IMR-90 (cell line): Measurements from ENCODE around the gene PNCK. TPM values are rescaled to one million over a fixed set of nuclear protein-coding genes. Genes with fewer than 3 reads are reported as not detected.

Experiments
- ATAC-seq: fragments of 200-7000 bp; cut with Tn5 transposase; 2 replicates; pipeline ENCODE4 v1.9.1; 2020; ENCODE audit warnings: low read depth, mild to moderate bottlenecking, moderate library complexity
- BruUV-seq: library from RNA; stranded (reverse); fragments of 400-500 nt; replicated peaks from 2 replicates; lab custom pipeline; 2021; lab: Mats Ljungman, UMichigan
- CTCF ChIA-PET: fragments of 300-600 bp; formaldehyde crosslinking; extraction: SDS; loops from one replicate; lab custom pipeline; 2021; ENCODE audit warnings: antibody characterized with exemption; lab: Yijun Ruan, JAX
- POLR2A ChIA-PET: fragments of 300-600 bp; sonication (Branson Sonifier 250); formaldehyde crosslinking; loops from one replicate; lab custom pipeline; 2022; ENCODE audit warnings: antibody characterized with exemption; ENCODE audit not compliant: unreplicated experiment; lab: Charles Lee
- DNase-seq: peaks from one replicate; pipeline ENCODE4 v3.0.0; 2013
- H2AFZ ChIP-seq: replicated peaks from 2 replicates; pipeline ENCODE3; 2013; ENCODE audit warnings: low read length, mild to moderate bottlenecking; ENCODE audit not compliant: poor library complexity
- H2AK5ac ChIP-seq: 2 replicates; pipeline ENCODE4 v1.6.1; 2013; ENCODE audit warnings: low read depth, low read length, inconsistent platforms
- H2AK9ac ChIP-seq: replicated peaks from 2 replicates; pipeline ENCODE3; 2013; ENCODE audit warnings: mild to moderate bottlenecking, low read depth, low read length, moderate library complexity; ENCODE audit not compliant: poor library complexity
- H2BK120ac ChIP-seq: 2 replicates; pipeline ENCODE4 v1.6.1; 2013; ENCODE audit warnings: low read depth, low read length, inconsistent platforms
- H2BK15ac ChIP-seq: 3 replicates; pipeline ENCODE4 v1.6.1; 2013; ENCODE audit warnings: low read depth, low read length, inconsistent platforms
- H2BK20ac ChIP-seq: 2 replicates; pipeline ENCODE4 v1.6.1; 2013; ENCODE audit warnings: low read depth, mild to moderate bottlenecking, inconsistent platforms, low read length, moderate library complexity
- H2BK5ac ChIP-seq: 2 replicates; pipeline ENCODE4 v1.6.1; 2013; ENCODE audit warnings: mild to moderate bottlenecking, low read depth, low read length, inconsistent platforms; ENCODE audit not compliant: poor library complexity, severe bottlenecking
- H3K14ac ChIP-seq: replicated peaks from 2 replicates; pipeline ENCODE4 v1.6.1; 2013; ENCODE audit warnings: low read depth, low read length, inconsistent platforms
- H3K18ac ChIP-seq: 2 replicates; pipeline ENCODE4 v1.6.1; 2013; ENCODE audit warnings: low read depth, low read length, control low read depth
- H3K23ac ChIP-seq: 2 replicates; pipeline ENCODE4 v1.6.1; 2013; ENCODE audit warnings: low read depth, low read length, inconsistent platforms
- H3K27ac ChIP-seq: 2 replicates; pipeline ENCODE4 v1.5.1; 2013; ENCODE audit warnings: mild to moderate bottlenecking, control low read depth, low read length; ENCODE audit not compliant: insufficient read depth
- H3K27me3 ChIP-seq: 2 replicates; pipeline ENCODE4 v1.6.1; 2013; ENCODE audit warnings: low read length; ENCODE audit not compliant: control insufficient read depth, insufficient read depth
- H3K36me3 ChIP-seq: 2 replicates; pipeline ENCODE4 v1.6.1; 2013; ENCODE audit warnings: low read length, mixed read lengths; ENCODE audit not compliant: control insufficient read depth, insufficient read depth
- H3K4ac ChIP-seq: 2 replicates; pipeline ENCODE4 v1.6.1; 2013; ENCODE audit warnings: low read depth, low read length, inconsistent platforms
- H3K4me1 ChIP-seq: 2 replicates; pipeline ENCODE4 v1.6.1; 2013; ENCODE audit warnings: low read length, mixed read lengths; ENCODE audit not compliant: control insufficient read depth, insufficient read depth
- H3K4me2 ChIP-seq: 2 replicates; pipeline ENCODE4 v1.6.1; 2013; ENCODE audit warnings: low read depth, mild to moderate bottlenecking, control low read depth, low read length, moderate library complexity
- H3K4me3 ChIP-seq: 2 replicates; pipeline ENCODE4 v1.5.1; 2013; ENCODE audit warnings: low read depth, mild to moderate bottlenecking, control low read depth, low read length, moderate library complexity; ENCODE audit not compliant: insufficient read depth
- H3K56ac ChIP-seq: 2 replicates; pipeline ENCODE4 v1.6.1; 2013; ENCODE audit warnings: low read length, inconsistent platforms; ENCODE audit not compliant: insufficient read depth; ENCODE audit errors: extremely low read depth
- H3K79me1 ChIP-seq, 2 experiments: 2 replicates each; pipeline ENCODE4 v1.6.1; 2013; ENCODE audit warnings: low read length in 2 of 2, inconsistent platforms in 1 of 2, low read depth in 1 of 2
- H3K9ac ChIP-seq: 2 replicates; pipeline ENCODE4 v1.6.1; 2013; ENCODE audit warnings: low read depth, low read length, control low read depth
- H3K9me1 ChIP-seq: 2 replicates; pipeline ENCODE4 v1.6.1; 2013; ENCODE audit warnings: low read length, inconsistent platforms; ENCODE audit not compliant: insufficient read depth
- H3K9me3 ChIP-seq: 2 replicates; pipeline ENCODE4 v1.6.1; 2013; ENCODE audit warnings: low read length; ENCODE audit not compliant: control insufficient read depth, insufficient read depth
- H4K20me1 ChIP-seq: 2 replicates; pipeline ENCODE4 v1.6.1; 2013; ENCODE audit warnings: low read length, inconsistent platforms; ENCODE audit not compliant: insufficient read depth
- H4K5ac ChIP-seq: 2 replicates; pipeline ENCODE4 v1.6.1; 2013; ENCODE audit warnings: mild to moderate bottlenecking, low read depth, low read length, control low read depth
- H4K8ac ChIP-seq, 2 experiments: 2 replicates each; pipeline ENCODE4 v1.6.1; 2013; ENCODE audit warnings: low read depth in 2 of 2, low read length in 2 of 2, control low read depth in 1 of 2, inconsistent platforms in 1 of 2
- H4K91ac ChIP-seq: 2 replicates; pipeline ENCODE4 v1.6.1; 2013; ENCODE audit warnings: low read depth, low read length, inconsistent platforms; ENCODE audit not compliant: insufficient read depth
- BHLHE40 ChIP-seq: fragments of 150-350 bp; IDR thresholded peaks from 2 replicates; pipeline ENCODE4 v1.6.1; 2016; ENCODE audit warnings: mild to moderate bottlenecking, low read depth, low read length
- CEBPB ChIP-seq: IDR thresholded peaks from 2 replicates; pipeline ENCODE4 v1.6.1; 2012; ENCODE audit warnings: low read depth, low read length, improper control_type of control experiment
- CHD1 ChIP-seq: IDR thresholded peaks from 2 replicates; pipeline ENCODE4 v1.6.1; 2012; ENCODE audit warnings: low read depth, low read length, improper control_type of control experiment
- FOS ChIP-seq: fragments of 150-350 bp; IDR thresholded peaks from 2 replicates; pipeline ENCODE4 v1.6.1; 2016; ENCODE audit warnings: low read depth, low read length
- MAFK ChIP-seq: IDR thresholded peaks from 2 replicates; pipeline ENCODE4 v1.6.1; 2012; ENCODE audit warnings: low read depth, low read length, improper control_type of control experiment
- MAZ ChIP-seq: IDR thresholded peaks from 2 replicates; pipeline ENCODE4 v1.6.1; 2012; ENCODE audit warnings: low read depth, mild to moderate bottlenecking, low read length, improper control_type of control experiment, moderate library complexity, borderline replicate concordance
- MXI1 ChIP-seq: IDR thresholded peaks from 2 replicates; pipeline ENCODE4 v1.6.1; 2012; ENCODE audit warnings: low read depth, mild to moderate bottlenecking, low read length, moderate library complexity, borderline replicate concordance
- NFE2L2 ChIP-seq: fragments of 150-350 bp; IDR thresholded peaks from 2 replicates; pipeline ENCODE4 v1.6.1; 2016; ENCODE audit warnings: low read depth, mild to moderate bottlenecking, low read length
- POLR2A ChIP-seq: IDR thresholded peaks from 2 replicates; pipeline ENCODE4 v1.6.1; 2012; ENCODE audit warnings: mild to moderate bottlenecking, low read depth, low read length
- RAD21 ChIP-seq: IDR thresholded peaks from 2 replicates; pipeline ENCODE4 v1.6.1; 2012; ENCODE audit warnings: low read length, improper control_type of control experiment
- RCOR1 ChIP-seq: IDR thresholded peaks from 2 replicates; pipeline ENCODE4 v1.6.1; 2012; ENCODE audit warnings: mild to moderate bottlenecking, low read length, improper control_type of control experiment; ENCODE audit not compliant: insufficient replicate concordance
- RFX5 ChIP-seq: IDR thresholded peaks from 2 replicates; pipeline ENCODE4 v1.8.0; 2012; ENCODE audit warnings: low read depth, mild to moderate bottlenecking, low read length, moderate library complexity
- SMC3 ChIP-seq: fragments of 150-350 bp; IDR thresholded peaks from 2 replicates; pipeline ENCODE4 v1.6.1; 2016; ENCODE audit warnings: low read depth, mild to moderate bottlenecking, antibody characterized with exemption, low read length, moderate library complexity
- USF2 ChIP-seq: fragments of 150-350 bp; IDR thresholded peaks from 2 replicates; pipeline ENCODE4 v1.6.1; 2017; ENCODE audit warnings: mild to moderate bottlenecking, antibody characterized with exemption, low read length, low read depth
- WGBS, 2 experiments: methylation state at CpG; one replicate each; pipeline versions ENCODE4 v1.1.5 to v1.1.7; 2013; ENCODE audit warnings: missing lambda C conversion rate in 2 of 2; ENCODE audit not compliant: insufficient read length in 1 of 2; ENCODE audit errors: extremely low coverage in 2 of 2; 5-methylcytosine and 5-hydroxymethylcytosine counted together
- dilution Hi-C: fragments of 300-500 bp; cut with HindIII; formaldehyde crosslinking; loops from one replicate; pipeline ENCODE4 v1.14.3; 2018; ENCODE audit warnings: low sequenced_read_pairs; ENCODE audit not compliant: unreplicated experiment
- in situ Hi-C: fragments of 300-500 bp; cut with MboI; formaldehyde crosslinking; loops from 3 replicates; pipeline ENCODE4 v1.14.3; 2019; ENCODE audit warnings: low sequenced_read_pairs, inconsistent platforms, mixed read lengths
- intact Hi-C: fragments of 100-400 bp; cut with micrococcal nuclease; formaldehyde crosslinking; loops from 2 replicates; pipeline ENCODE4 v1.10.0; 2022
- polyA plus RNA-seq, 3 experiments: library from polyadenylated mRNA; depleted of rRNA; stranded (reverse); fragments of >200 nt; gene quantifications; 2 replicates each; pipeline ENCODE4 v1.2.3, GENCODE V29; 2012; ENCODE audit warnings: low replicate concordance in 1 of 3
- total RNA-seq: library from RNA; depleted of rRNA; stranded (reverse); fragments of >200 nt; gene quantifications from 2 replicates; pipeline ENCODE4 v1.2.3, GENCODE V29; 2012
- TF ChIP-seq, protein P1 (sequence below): conservative IDR thresholded peaks from 2 replicates; pipeline ENCODE4 v1.5.1; 2012; ENCODE audit warnings: mild to moderate bottlenecking, low read depth, low read length, improper control_type of control experiment
- TF ChIP-seq, protein P2 (sequence below): fragments of 150-350 bp; IDR thresholded peaks from 2 replicates; pipeline ENCODE4 v1.6.1; 2016; ENCODE audit warnings: low read depth, mild to moderate bottlenecking, low read length, moderate library complexity, borderline replicate concordance

The PNCK gene
- total and polyA plus RNA-seq, 2 of the 4 experiments (the other 2 are of a cell fraction): 0.18 to 0.22 TPM

DNA sequence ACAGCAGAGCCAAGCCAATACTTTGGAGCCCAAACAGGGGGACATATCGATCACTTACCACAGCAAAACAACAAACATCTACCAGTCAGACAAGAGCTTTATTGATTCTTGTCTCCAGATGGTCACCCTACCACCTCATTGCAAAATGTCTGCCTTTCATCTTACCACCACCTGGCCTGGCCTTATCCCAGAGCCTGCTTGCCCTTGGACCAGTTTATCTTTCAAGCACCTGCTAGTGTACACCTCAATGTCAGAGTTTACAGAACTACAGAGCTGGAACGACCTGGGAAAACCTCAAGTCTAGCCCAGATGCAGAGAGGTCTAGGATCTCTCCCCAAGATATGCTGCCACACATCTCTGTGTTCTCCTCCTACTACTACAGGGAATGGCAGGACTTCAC lies 46.1 kb upstream of the PNCK start:
- Histone ChIP-seq H2AK9ac (no peak overlapping the region), H4K20me1 (peaks cover 14% of the 10 kb centered on the region), H2BK120ac (no peak overlapping the region), H3K27me3 (no peaks in the 10 kb centered on the region), H4K5ac (no peak overlapping the region), H3K4me2 (no peak overlapping the region), H3K14ac (no peak overlapping the region), H3K4ac (no peak overlapping the region), H3K23ac (no peak overlapping the region), H3K9ac (no peak overlapping the region), H3K18ac (no peak overlapping the region), H3K79me1 (peaks cover 5 to 12% of the 10 kb centered on the region in 2 experiments; a peak in 3 of 4 replicates), H2BK20ac (no peak overlapping the region), H2BK15ac (no peak overlapping the region), H3K4me1 (peaks cover 2% of the 10 kb centered on the region; the same call in 1 of the 2 replicates), H3K27ac (no peak overlapping the region), H3K9me3 (no peaks in the 10 kb centered on the region), H3K9me1 (no peaks in the 10 kb centered on the region; the same call in 1 of the 2 replicates), H2AK5ac (no peak overlapping the region), H2AFZ (no peak overlapping the region), H3K4me3 (no peak overlapping the region), H3K36me3 (peaks cover 33% of the 10 kb centered on the region), H3K56ac (no peak overlapping the region), H2BK5ac (no peak overlapping the region), H4K91ac (no peak overlapping the region), H4K8ac (no peak overlapping the region)
- TF ChIP-seq RAD21 (no peak), NFE2L2 (no peak), MAZ (no peak), RFX5 (no peak), RCOR1 (no peak), CHD1 (no peak), FOS (no peak), MXI1 (no peak), SMC3 (no peak), POLR2A (no peak), BHLHE40 (no peak), USF2 (no peak), CEBPB (no peak), MAFK (no peak)
- TF ChIP-seq, protein P1, sequence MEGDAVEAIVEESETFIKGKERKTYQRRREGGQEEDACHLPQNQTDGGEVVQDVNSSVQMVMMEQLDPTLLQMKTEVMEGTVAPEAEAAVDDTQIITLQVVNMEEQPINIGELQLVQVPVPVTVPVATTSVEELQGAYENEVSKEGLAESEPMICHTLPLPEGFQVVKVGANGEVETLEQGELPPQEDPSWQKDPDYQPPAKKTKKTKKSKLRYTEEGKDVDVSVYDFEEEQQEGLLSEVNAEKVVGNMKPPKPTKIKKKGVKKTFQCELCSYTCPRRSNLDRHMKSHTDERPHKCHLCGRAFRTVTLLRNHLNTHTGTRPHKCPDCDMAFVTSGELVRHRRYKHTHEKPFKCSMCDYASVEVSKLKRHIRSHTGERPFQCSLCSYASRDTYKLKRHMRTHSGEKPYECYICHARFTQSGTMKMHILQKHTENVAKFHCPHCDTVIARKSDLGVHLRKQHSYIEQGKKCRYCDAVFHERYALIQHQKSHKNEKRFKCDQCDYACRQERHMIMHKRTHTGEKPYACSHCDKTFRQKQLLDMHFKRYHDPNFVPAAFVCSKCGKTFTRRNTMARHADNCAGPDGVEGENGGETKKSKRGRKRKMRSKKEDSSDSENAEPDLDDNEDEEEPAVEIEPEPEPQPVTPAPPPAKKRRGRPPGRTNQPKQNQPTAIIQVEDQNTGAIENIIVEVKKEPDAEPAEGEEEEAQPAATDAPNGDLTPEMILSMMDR: no peak
- TF ChIP-seq, protein P2, sequence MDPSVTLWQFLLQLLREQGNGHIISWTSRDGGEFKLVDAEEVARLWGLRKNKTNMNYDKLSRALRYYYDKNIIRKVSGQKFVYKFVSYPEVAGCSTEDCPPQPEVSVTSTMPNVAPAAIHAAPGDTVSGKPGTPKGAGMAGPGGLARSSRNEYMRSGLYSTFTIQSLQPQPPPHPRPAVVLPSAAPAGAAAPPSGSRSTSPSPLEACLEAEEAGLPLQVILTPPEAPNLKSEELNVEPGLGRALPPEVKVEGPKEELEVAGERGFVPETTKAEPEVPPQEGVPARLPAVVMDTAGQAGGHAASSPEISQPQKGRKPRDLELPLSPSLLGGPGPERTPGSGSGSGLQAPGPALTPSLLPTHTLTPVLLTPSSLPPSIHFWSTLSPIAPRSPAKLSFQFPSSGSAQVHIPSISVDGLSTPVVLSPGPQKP: no peak
- BruUV-seq: no TSS peak
- in situ Hi-C loops (no loop called here), intact Hi-C loops (no loop called here), dilution Hi-C loops (no loop called here)
- CTCF ChIA-PET: no interaction called here
- POLR2A ChIA-PET: no interaction called here
- ATAC-seq (no peak), DNase-seq (no peak)
- WGBS, 2 experiments: 86% methylated on average over 1 of the region's 2 CpGs; no CpG with 5 or more reads in 1 of the 2 experiments
